ENCODE data around the gene HERC5. TPM values are rescaled to one million over a fixed set of nuclear protein-coding genes. Genes with fewer than 3 reads are reported as not detected.
"Not testable (repeated sequence)": the region's sequence is repeated elsewhere in the genome, so short reads cannot be mapped to it uniquely, and the experiment has no call there.

HERC5 gene
- total RNA-seq, 1 experiment from 2014 or later: 3.2 TPM

DNA sequence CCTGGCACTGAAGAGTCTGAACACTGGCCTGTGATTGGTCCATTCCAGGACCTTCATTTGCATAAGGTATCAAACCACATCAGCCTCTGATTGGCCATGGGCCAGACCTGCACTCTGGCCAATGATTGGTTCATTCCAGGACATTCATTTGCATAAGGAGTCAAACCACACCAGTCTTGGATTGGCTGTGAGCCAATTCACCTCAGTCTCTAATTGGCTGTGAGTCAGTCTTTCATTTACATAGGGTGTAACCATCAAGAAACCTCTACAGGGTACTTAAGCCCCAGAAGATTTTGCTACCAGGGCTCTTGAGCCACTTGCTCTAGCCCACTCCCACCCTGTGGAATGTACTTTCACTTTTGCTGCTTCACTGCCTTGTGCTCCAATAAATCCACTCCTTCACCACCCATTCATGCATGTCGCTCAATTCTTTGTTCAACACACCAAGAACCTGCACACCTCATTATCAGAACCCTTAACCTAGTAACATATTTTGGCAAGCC is 14.2 kb upstream of the HERC5 start:
- no peaks in the 10 kb centered on the region for H3K36me3 ChIP-seq

GRCh38 chr4:88443486-88443885 is 13.4 kb upstream of the HERC5 start:
- H3K4me3 ChIP-seq: no peak overlapping the region
- DNase-seq: no peak
- no peaks in the 10 kb centered on the region for H3K36me3 ChIP-seq
- H3K27me3 ChIP-seq: no peaks in the 10 kb centered on the region
- H3K9me3 ChIP-seq: no peaks in the 10 kb centered on the region

More for the DNA sequence above, 14.2 kb upstream of the HERC5 start:
- no peak overlapping the region for H3K4me3 ChIP-seq
- H3K27me3 ChIP-seq: no peaks in the 10 kb centered on the region
- no peaks in the 10 kb centered on the region for H3K9me3 ChIP-seq
- DNase-seq: no peak

- no peaks in the 10 kb centered on the region for H3K27me3 ChIP-seq
- no peak overlapping the region for H3K4me3 ChIP-seq
- no peaks in the 10 kb centered on the region for H3K9me3 ChIP-seq
- DNase-seq: no peak
- H3K36me3 ChIP-seq: no peaks in the 10 kb centered on the region
Observed at GRCh38 chr4:88445252-88445651, 11.7 kb upstream of the HERC5 start.

DNA sequence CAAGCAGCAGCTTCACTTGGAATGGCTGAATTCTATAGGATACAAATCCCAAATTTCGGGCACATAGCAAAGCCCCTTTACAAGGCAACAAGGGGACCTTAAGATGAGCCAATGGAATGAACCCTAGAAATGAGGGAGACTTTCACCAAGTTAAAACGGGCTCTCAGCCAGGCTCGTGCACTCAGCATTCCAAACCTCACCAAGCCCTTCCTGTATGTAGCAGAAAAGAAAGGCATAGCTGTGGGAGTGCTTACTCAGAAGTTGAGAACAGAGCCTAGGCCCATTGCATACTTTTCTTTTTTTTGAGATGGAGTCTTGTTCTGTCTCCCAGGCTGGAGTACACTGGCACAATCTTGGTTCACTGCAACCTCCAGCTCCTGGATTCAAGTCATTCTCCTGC is 10.8 kb upstream of the HERC5 start:
- no peaks in the 10 kb centered on the region for H3K27me3 ChIP-seq
- no peaks in the 10 kb centered on the region for H3K9me3 ChIP-seq
- DNase-seq: no peak
- H3K36me3 ChIP-seq: no peaks in the 10 kb centered on the region
- no peak overlapping the region for H3K4me3 ChIP-seq

DNA sequence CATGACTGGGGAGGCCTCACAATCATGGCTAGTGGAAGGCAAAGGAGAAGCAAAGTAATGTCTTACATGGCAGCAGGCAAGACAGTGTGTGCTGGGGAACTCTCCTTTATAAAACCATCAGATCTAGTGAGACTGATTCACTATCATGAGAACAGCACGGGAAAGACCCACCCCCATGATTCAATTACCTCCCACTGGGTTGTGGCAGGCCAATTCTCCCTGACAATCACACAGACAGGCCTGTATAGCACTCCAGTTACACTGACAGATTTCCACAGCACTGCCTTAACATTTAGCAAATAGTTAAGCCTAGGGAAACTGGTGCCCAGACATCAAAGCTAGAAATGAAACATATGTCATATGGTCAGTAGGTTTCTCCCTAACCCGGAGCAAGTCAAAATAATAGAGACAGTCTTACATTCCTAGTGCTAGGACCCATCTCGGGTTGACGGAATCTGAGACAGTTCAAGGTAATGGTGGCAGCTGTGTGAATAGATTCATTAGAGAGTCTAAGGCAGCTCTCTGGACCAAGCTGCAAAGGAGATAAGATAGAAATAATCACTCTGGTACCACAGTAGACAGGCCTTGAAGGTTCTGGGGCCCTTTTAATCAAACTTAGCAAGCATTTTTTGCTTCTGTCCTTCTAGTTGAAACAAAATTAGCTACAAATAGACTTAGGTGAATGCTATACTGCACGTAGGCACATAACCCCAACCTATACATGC is 9.4 kb upstream of the HERC5 start:
- Histone ChIP-seq H3K27me3 (no peaks in the 10 kb centered on the region), H3K4me3 (no peak overlapping the region), H3K36me3 (no peaks in the 10 kb centered on the region), H3K9me3 (no peaks in the 10 kb centered on the region)
- DNase-seq: peak; percentile 7

- H3K27me3 ChIP-seq, DNase-seq, H3K4me3 ChIP-seq, H3K9me3 ChIP-seq, H3K36me3 ChIP-seq: not testable (repeated sequence)
Observed at GRCh38 chr4:88448211-88448765, 8.6 kb upstream of the HERC5 start.

- Histone ChIP-seq H3K4me3 (no peak overlapping the region), H3K9me3 (no peaks in the 10 kb centered on the region), H3K27me3 (no peaks in the 10 kb centered on the region), H3K36me3 (no peaks in the 10 kb centered on the region)
- no peak for DNase-seq
Observed at GRCh38 chr4:88448889-88449288, 8.0 kb upstream of the HERC5 start.

DNA sequence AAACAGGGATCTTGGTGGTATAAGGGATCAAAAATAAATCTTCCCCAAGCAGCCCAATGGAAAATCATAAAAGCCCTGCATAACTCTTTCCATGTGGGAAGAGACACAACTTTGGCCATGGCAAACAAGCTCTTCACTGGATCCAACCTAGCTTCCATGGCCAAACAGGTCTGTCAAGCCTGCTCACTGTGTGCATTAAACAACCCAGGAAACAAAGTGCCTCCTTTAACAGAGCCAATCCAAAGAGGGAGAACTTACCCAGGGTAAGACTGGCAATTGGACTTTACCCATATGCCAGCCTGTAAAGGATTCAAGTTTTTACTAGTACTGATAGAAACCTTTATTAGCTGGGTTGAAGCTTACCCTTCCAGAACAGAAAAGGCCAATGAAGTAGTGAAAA is 7.6 kb upstream of the HERC5 start:
- DNase-seq: no peak
- Histone ChIP-seq H3K36me3 (no peaks in the 10 kb centered on the region), H3K9me3 (no peaks in the 10 kb centered on the region)

DNA sequence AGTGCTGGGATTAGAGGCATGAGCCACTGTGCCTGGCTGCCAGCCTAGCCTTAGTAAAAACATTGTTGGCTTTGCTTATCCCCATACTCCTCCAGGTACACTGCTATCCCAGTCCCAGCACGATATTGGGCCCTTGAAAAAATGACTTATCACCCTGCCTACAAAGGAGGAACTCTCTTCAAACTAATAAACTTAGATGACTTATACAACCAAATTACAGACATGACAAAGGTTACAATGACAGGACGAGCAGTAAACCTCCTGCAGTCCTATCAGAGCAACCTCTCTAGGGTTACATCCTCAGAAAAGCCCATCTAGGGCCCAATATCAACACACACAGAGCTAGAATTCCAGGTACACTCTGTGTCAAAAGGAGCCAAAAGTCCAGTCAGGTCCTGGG is 5.7 kb upstream of the HERC5 start:
- Histone ChIP-seq H3K9me3 (no peaks in the 10 kb centered on the region), H3K36me3 (no peaks in the 10 kb centered on the region), H3K27me3 (no peaks in the 10 kb centered on the region), H3K4me3 (no peak overlapping the region)
- DNase-seq: no peak

More for the DNA sequence above, 7.6 kb upstream of the HERC5 start:
- Histone ChIP-seq H3K27me3 (no peaks in the 10 kb centered on the region), H3K4me3 (no peak overlapping the region)

DNA sequence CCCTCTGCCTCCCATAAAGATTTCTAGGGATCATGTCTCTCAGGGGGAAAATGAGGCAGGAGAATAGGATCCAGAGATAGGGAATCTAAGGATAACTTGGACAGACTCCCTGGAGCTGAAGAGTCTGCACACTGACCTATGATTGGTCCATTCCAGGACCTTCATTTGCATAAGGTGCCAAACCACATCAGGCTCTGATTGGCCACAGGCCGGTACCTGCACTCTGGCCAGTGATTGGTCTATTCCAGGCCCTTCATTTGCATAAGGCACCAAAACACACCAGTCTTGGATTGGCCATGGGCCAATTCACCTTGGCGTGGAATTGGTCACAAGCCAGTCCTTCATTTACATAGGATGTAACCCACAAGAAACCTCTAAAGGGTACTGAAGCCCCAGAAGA is 4.0 kb upstream of the HERC5 start:
- no peak for DNase-seq
- no peak overlapping the region for H3K4me3 ChIP-seq
- H3K27me3 ChIP-seq: peaks cover 8% of the 10 kb centered on the region; the same call in 1 of the 2 replicates
- H3K9me3 ChIP-seq: no peaks in the 10 kb centered on the region
- no peaks in the 10 kb centered on the region for H3K36me3 ChIP-seq

- DNase-seq: peak; percentile 52
- Histone ChIP-seq H3K9me3 (no peaks in the 10 kb centered on the region), H3K27me3 (peaks cover 20% of the 10 kb centered on the region), H3K36me3 (no peaks in the 10 kb centered on the region), H3K4me3 (peak overlapping the region; percentile 47)
Observed at GRCh38 chr4:88457307-88458103, 586 bp downstream of the HERC5 start.

GRCh38 chr4:88458104-88458740 is 1.3 kb downstream of the HERC5 start:
- H3K4me3 ChIP-seq: peak overlapping the region; percentile 47
- H3K27me3 ChIP-seq: peaks cover 20% of the 10 kb centered on the region
- no peaks in the 10 kb centered on the region for H3K9me3 ChIP-seq
- no peaks in the 10 kb centered on the region for H3K36me3 ChIP-seq
- no peak for DNase-seq

DNA sequence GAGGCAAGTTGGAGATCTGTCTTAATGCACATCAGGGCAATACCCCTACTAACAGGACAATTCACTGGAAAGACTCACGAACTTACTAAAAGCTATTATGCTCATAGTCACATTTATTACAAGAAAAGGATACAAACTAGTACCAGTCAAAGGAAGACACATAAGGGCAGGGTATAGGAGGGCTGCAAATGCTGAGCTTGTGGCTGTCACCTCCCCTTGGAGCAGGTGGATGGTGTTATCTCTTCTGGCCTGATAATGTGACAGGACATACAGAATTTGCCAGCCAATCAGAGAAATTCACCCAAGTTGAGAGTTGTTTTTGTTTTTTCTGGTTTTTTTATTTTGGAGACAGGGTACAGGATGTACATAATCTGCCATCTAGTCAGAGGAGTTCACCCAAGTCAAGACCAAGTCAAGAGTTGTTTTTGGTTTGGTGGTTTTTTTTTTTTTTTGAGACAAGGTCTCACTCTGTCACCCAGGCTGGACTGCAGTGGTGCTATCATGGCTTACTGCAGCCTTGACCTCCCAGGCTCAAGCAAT is 8.8 kb downstream of the HERC5 start:
- no peak overlapping the region for H3K4me3 ChIP-seq
- H3K9me3 ChIP-seq: no peaks in the 10 kb centered on the region
- H3K27me3 ChIP-seq: no peaks in the 10 kb centered on the region
- no peaks in the 10 kb centered on the region for H3K36me3 ChIP-seq
- DNase-seq: no peak

- Histone ChIP-seq H3K9me3 (no peaks in the 10 kb centered on the region), H3K4me3 (no peak overlapping the region), H3K27me3 (no peaks in the 10 kb centered on the region), H3K36me3 (no peaks in the 10 kb centered on the region)
- DNase-seq: no peak
Observed at GRCh38 chr4:88467392-88467791, 10.5 kb downstream of the HERC5 start.

DNA sequence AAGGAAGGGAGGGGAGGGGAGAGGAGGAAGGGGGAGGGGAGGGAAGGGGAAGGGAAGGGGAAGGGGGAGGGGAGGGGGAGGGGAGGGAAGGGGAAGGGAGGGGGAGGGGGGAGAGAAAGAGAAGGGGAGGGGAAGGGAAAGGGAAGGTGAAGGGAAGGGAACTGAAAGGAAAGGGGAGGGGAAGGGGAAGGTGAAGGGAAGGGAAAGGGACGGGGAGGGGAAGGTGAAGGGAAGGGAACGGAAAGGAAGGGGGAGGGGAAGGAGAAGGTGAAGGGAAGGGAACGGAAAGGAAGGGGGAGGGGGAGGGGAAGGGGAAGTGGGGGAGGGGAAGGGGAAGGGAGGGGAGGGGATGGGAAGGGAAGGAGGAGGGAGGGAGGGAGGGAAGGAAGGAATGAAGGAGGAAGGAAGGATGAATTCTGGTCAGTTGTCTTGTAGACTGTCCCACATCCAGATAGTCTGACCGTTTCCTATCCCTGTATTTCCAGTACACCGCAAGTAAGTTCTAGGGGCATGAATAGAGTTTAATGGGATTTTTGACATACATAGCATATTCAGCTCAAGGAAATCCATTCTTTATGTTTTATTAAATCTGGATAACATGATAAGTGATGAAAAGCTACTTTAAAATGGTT is 20.4 kb downstream of the HERC5 start:
- no peak for DNase-seq
- H3K27me3 ChIP-seq: no peaks in the 10 kb centered on the region
- H3K4me3 ChIP-seq: no peak overlapping the region
- H3K9me3 ChIP-seq: no peaks in the 10 kb centered on the region
- H3K36me3 ChIP-seq: no peaks in the 10 kb centered on the region

DNA sequence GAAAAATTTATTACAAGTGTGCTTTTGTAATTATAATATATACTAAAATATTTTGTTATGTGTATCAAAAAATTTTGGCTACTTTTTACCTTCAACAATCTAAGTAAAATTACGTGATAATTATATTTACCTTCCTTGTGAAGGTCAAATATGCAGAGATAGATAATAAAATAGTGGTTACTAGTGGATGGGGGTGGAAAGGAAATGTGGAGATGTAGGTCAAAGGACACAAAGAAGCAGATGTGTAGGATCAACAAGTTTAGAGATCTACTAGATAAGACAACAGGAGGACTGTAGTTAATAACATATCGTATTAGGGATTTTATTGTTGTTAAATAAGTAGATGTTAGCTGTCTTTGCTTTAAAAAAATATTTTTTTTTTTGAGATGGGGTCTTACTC is 21.3 kb downstream of the HERC5 start:
- no peak for DNase-seq
- Histone ChIP-seq H3K36me3 (no peaks in the 10 kb centered on the region), H3K4me3 (no peak overlapping the region), H3K9me3 (no peaks in the 10 kb centered on the region), H3K27me3 (no peaks in the 10 kb centered on the region)
